ENCODE data around the gene GSX1. TPM values are rescaled to one million over a fixed set of nuclear protein-coding genes. Genes with fewer than 3 reads are reported as not detected.

Gene GSX1
- polyA plus RNA-seq, 1 donor from 2014 or later = not detected

- H3K9me3 ChIP-seq (ENCODE audit: low read length) = no peaks in the 10 kb centered on the region
- H3K27ac ChIP-seq (ENCODE audit: low read length) = no peak overlapping the region
- H3K36me3 ChIP-seq (ENCODE audit: insufficient read depth, low read length) = no peaks in the 10 kb centered on the region
- no peak overlapping the region for H3K4me3 ChIP-seq (ENCODE audit: low read length)
- no peaks in the 10 kb centered on the region for H3K9me2 ChIP-seq (ENCODE audit: insufficient read depth, low read length)
- peaks cover 99% of the 10 kb centered on the region for H3K27me3 ChIP-seq (ENCODE audit: insufficient read depth, low read depth, low read length)
- H4K20me1 ChIP-seq (ENCODE audit: insufficient read depth) = no peaks in the 10 kb centered on the region
- H3K4me2 ChIP-seq (ENCODE audit: low read length) = no peak overlapping the region
- H2AFZ ChIP-seq (ENCODE audit: low read depth, low read length) = no peak overlapping the region
- no peak overlapping the region for H3K9ac ChIP-seq (ENCODE audit: low read length)
- no peaks in the 10 kb centered on the region for H3K79me2 ChIP-seq (replicated peaks; ENCODE audit: insufficient read depth, low read length)
- H3F3A ChIP-seq (ENCODE audit: insufficient read depth, low read length, poor library complexity, severe bottlenecking) = no peaks in the 10 kb centered on the region
- TF ChIP-seq MXI1 (conservative IDR thresholded peaks at IDR 0.05; ENCODE audit: poor library complexity, severe bottlenecking) = no peak
- TF ChIP-seq POLR2AphosphoS5 (IDR thresholded peaks at IDR 0.05) = peak; percentile 58
- peak; percentile 79 for TF ChIP-seq EZH2 (IDR thresholded peaks at IDR 0.05; ENCODE audit: borderline replicate concordance, insufficient read depth, low read length, poor library complexity, severe bottlenecking)
Observed at GRCh38 chr13:27794921-27795717, 2.8 kb downstream of the GSX1 start.

- Histone ChIP-seq H3K9ac (ENCODE audit: low read length) (no peak overlapping the region), H3K4me3 (ENCODE audit: low read length) (no peak overlapping the region), H3K27me3 (ENCODE audit: insufficient read depth, low read depth, low read length) (peaks cover 98% of the 10 kb centered on the region), H3K9me3 (ENCODE audit: low read length) (no peaks in the 10 kb centered on the region), H3K79me2 (replicated peaks; ENCODE audit: insufficient read depth, low read length) (no peaks in the 10 kb centered on the region), H2AFZ (ENCODE audit: low read depth, low read length) (no peak overlapping the region), H3F3A (ENCODE audit: insufficient read depth, low read length, poor library complexity, severe bottlenecking) (no peaks in the 10 kb centered on the region), H3K9me2 (ENCODE audit: insufficient read depth, low read length) (no peaks in the 10 kb centered on the region), H3K27ac (ENCODE audit: low read length) (no peak overlapping the region), H3K36me3 (ENCODE audit: insufficient read depth, low read length) (no peaks in the 10 kb centered on the region), H3K4me2 (ENCODE audit: low read length) (no peak overlapping the region), H4K20me1 (ENCODE audit: insufficient read depth) (no peaks in the 10 kb centered on the region)
- TF ChIP-seq SMC3 (conservative IDR thresholded peaks at IDR 0.05; ENCODE audit: poor library complexity) = no peak
- TF ChIP-seq CTCF (IDR thresholded peaks at IDR 0.05; ENCODE audit: poor library complexity, severe bottlenecking) = no peak
- TF ChIP-seq MXI1 (conservative IDR thresholded peaks at IDR 0.05; ENCODE audit: poor library complexity, severe bottlenecking) = no peak
- TF ChIP-seq RAD21 (conservative IDR thresholded peaks at IDR 0.05) = no peak
- TF ChIP-seq, protein P1, sequence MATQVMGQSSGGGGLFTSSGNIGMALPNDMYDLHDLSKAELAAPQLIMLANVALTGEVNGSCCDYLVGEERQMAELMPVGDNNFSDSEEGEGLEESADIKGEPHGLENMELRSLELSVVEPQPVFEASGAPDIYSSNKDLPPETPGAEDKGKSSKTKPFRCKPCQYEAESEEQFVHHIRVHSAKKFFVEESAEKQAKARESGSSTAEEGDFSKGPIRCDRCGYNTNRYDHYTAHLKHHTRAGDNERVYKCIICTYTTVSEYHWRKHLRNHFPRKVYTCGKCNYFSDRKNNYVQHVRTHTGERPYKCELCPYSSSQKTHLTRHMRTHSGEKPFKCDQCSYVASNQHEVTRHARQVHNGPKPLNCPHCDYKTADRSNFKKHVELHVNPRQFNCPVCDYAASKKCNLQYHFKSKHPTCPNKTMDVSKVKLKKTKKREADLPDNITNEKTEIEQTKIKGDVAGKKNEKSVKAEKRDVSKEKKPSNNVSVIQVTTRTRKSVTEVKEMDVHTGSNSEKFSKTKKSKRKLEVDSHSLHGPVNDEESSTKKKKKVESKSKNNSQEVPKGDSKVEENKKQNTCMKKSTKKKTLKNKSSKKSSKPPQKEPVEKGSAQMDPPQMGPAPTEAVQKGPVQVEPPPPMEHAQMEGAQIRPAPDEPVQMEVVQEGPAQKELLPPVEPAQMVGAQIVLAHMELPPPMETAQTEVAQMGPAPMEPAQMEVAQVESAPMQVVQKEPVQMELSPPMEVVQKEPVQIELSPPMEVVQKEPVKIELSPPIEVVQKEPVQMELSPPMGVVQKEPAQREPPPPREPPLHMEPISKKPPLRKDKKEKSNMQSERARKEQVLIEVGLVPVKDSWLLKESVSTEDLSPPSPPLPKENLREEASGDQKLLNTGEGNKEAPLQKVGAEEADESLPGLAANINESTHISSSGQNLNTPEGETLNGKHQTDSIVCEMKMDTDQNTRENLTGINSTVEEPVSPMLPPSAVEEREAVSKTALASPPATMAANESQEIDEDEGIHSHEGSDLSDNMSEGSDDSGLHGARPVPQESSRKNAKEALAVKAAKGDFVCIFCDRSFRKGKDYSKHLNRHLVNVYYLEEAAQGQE (IDR thresholded peaks at IDR 0.05; ENCODE audit: borderline replicate concordance) = no peak
- no peak for TF ChIP-seq EZH2 (IDR thresholded peaks at IDR 0.05; ENCODE audit: borderline replicate concordance, insufficient read depth, low read length, poor library complexity, severe bottlenecking)
Observed at GRCh38 chr13:27795718-27796019, 3.4 kb downstream of the GSX1 start.

Data from neural cell (in vitro differentiated cells).